H9 (cell line): ENCODE measurements around the gene LRRC63. TPM values are rescaled to one million over a fixed set of nuclear protein-coding genes. Genes with fewer than 3 reads are reported as not detected.

Experiments used
- DNase-seq: peaks from one replicate; pipeline ENCODE4 v3.0.0-alpha.2; 2017
- H2AFZ ChIP-seq: one replicate; pipeline ENCODE4 v1.6.1; 2013; ENCODE audit warnings: mild to moderate bottlenecking, low read length, control low read depth, moderate library complexity
- H2AK5ac ChIP-seq: 2 replicates; pipeline ENCODE4 v1.6.1; 2013; ENCODE audit warnings: low read length, control low read depth, mixed read lengths; ENCODE audit not compliant: insufficient read length
- H2BK120ac ChIP-seq: one replicate; pipeline ENCODE4 v1.6.1; 2013; ENCODE audit warnings: low read depth, mild to moderate bottlenecking, low read length, control low read depth, inconsistent platforms; ENCODE audit not compliant: poor library complexity, severe bottlenecking
- H2BK12ac ChIP-seq: 2 replicates; pipeline ENCODE4 v1.6.1; 2013; ENCODE audit warnings: low read length, control low read depth, mixed read lengths, low read depth; ENCODE audit not compliant: insufficient read length
- H2BK15ac ChIP-seq: 2 replicates; pipeline ENCODE4 v1.6.1; 2013; ENCODE audit warnings: low read depth, low read length, control low read depth
- H2BK20ac ChIP-seq: one replicate; pipeline ENCODE4 v1.6.1; 2013; ENCODE audit warnings: low read depth, mild to moderate bottlenecking, low read length, control low read depth, inconsistent platforms; ENCODE audit not compliant: poor library complexity, severe bottlenecking
- H2BK5ac ChIP-seq: 2 replicates; pipeline ENCODE4 v1.6.1; 2013; ENCODE audit warnings: low read length, control low read depth, mixed read lengths; ENCODE audit not compliant: insufficient read length
- H3K14ac ChIP-seq: 2 replicates; pipeline ENCODE4 v1.6.1; 2013; ENCODE audit warnings: low read length, control low read depth; ENCODE audit not compliant: insufficient read depth
- H3K18ac ChIP-seq: 2 replicates; pipeline ENCODE4 v1.6.1; 2013; ENCODE audit warnings: low read depth, mild to moderate bottlenecking, mixed read lengths, low read length, control low read depth; ENCODE audit not compliant: insufficient read length
- H3K23ac ChIP-seq: 2 replicates; pipeline ENCODE4 v1.6.1; 2013; ENCODE audit warnings: low read length, control low read depth, mixed read lengths, low read depth; ENCODE audit not compliant: insufficient read length
- H3K23me2 ChIP-seq: 2 replicates; pipeline ENCODE4 v1.6.1; 2013; ENCODE audit warnings: low read depth, mild to moderate bottlenecking, mixed read lengths, low read length, control low read depth; ENCODE audit not compliant: insufficient read length, poor library complexity, severe bottlenecking
- H3K27ac ChIP-seq: 2 replicates; pipeline ENCODE4 v1.5.1; 2013; ENCODE audit warnings: low read length, control low read depth, mixed read lengths, low read depth; ENCODE audit not compliant: insufficient read length
- H3K27me3 ChIP-seq: 2 replicates; pipeline ENCODE4 v1.6.1; 2013; ENCODE audit warnings: low read length, control low read depth, inconsistent platforms; ENCODE audit not compliant: insufficient read depth
- H3K4ac ChIP-seq: 2 replicates; pipeline ENCODE4 v1.6.1; 2013; ENCODE audit warnings: low read depth, mild to moderate bottlenecking, control low read depth, inconsistent platforms, low read length, moderate library complexity
- H3K4me1 ChIP-seq: 2 replicates; pipeline ENCODE4 v1.6.1; 2013; ENCODE audit warnings: low read length, control low read depth, inconsistent platforms; ENCODE audit not compliant: insufficient read depth
- H3K4me2 ChIP-seq: 2 replicates; pipeline ENCODE4 v1.6.1; 2013; ENCODE audit warnings: low read length, control low read depth, mixed read lengths; ENCODE audit not compliant: insufficient read length, insufficient read depth
- H3K56ac ChIP-seq: 2 replicates; pipeline ENCODE4 v1.6.1; 2013; ENCODE audit warnings: low read depth, mild to moderate bottlenecking, mixed read lengths, low read length, control low read depth; ENCODE audit not compliant: insufficient read length
- H3K79me1 ChIP-seq: 2 replicates; pipeline ENCODE4 v1.6.1; 2013; ENCODE audit warnings: low read depth, mild to moderate bottlenecking, moderate library complexity, low read length, control low read depth, inconsistent platforms; ENCODE audit not compliant: insufficient read depth, poor library complexity, severe bottlenecking
- H3K79me2 ChIP-seq: 2 replicates; pipeline ENCODE4 v1.6.1; 2013; ENCODE audit warnings: low read length, control low read depth, inconsistent platforms; ENCODE audit not compliant: insufficient read depth
- H3K9ac ChIP-seq: 2 replicates; pipeline ENCODE4 v1.6.1; 2013; ENCODE audit warnings: low read length, control low read depth, mixed read lengths; ENCODE audit not compliant: insufficient read length; ENCODE audit errors: extremely low read depth
- H3K9me3 ChIP-seq: one replicate; pipeline ENCODE4 v1.6.1; 2013; ENCODE audit warnings: low read depth, low read length, inconsistent platforms; ENCODE audit not compliant: control insufficient read depth
- H3T11ph ChIP-seq: one replicate; pipeline ENCODE4 v1.6.1; 2013; ENCODE audit warnings: mild to moderate bottlenecking, low read length, control low read depth, inconsistent platforms
- H4K20me1 ChIP-seq: one replicate; pipeline ENCODE4 v1.6.1; 2013; ENCODE audit not compliant: control insufficient read depth, insufficient read length, insufficient read depth
- H4K5ac ChIP-seq: 2 replicates; pipeline ENCODE4 v1.6.1; 2013; ENCODE audit warnings: low read depth, mild to moderate bottlenecking, mixed read lengths, low read length, control low read depth; ENCODE audit not compliant: insufficient read length
- H4K8ac ChIP-seq: replicated peaks from 2 replicates; pipeline ENCODE4 v1.6.1; 2013; ENCODE audit warnings: low read length, control low read depth, mixed read lengths, low read depth; ENCODE audit not compliant: insufficient read length
- H4K91ac ChIP-seq: 2 replicates; pipeline ENCODE4 v1.6.1; 2013; ENCODE audit warnings: low read depth, mild to moderate bottlenecking, moderate library complexity, mixed read lengths, low read length, control low read depth; ENCODE audit not compliant: insufficient read length
- H3K27ac Mint-ChIP-seq, 3 experiments: 2 replicates in 2 of 3; 3 replicates in 1 of 3; pipeline ENCODE4 v1.8.0; 2020 to 2021; ENCODE audit warnings: mixed read lengths in 3 of 3, mild to moderate bottlenecking in 1 of 3, moderate library complexity in 1 of 3
- H3K27me3 Mint-ChIP-seq: 2 replicates; pipeline ENCODE4 v1.8.0; 2021; ENCODE audit warnings: low read depth, mild to moderate bottlenecking, moderate library complexity, mixed read lengths
- H3K36me3 Mint-ChIP-seq, 3 experiments: 2 replicates in 2 of 3; 3 replicates in 1 of 3; pipeline ENCODE4 v1.8.0; 2020 to 2021; ENCODE audit warnings: low read depth in 3 of 3, mixed read lengths in 3 of 3; ENCODE audit not compliant: insufficient read depth in 1 of 3
- H3K4me1 Mint-ChIP-seq, 2 experiments: 2 replicates each; pipeline ENCODE4 v1.8.0; 2020; ENCODE audit warnings: mixed read lengths in 2 of 2
- H3K4me3 Mint-ChIP-seq, 2 experiments: 2 replicates in 1 of 2; 3 replicates in 1 of 2; pipeline ENCODE4 v1.8.0; 2020 to 2021; ENCODE audit warnings: mild to moderate bottlenecking in 2 of 2, mixed read lengths in 2 of 2, moderate library complexity in 1 of 2
- H3K9me3 Mint-ChIP-seq, 2 experiments: 2 replicates in 1 of 2; 3 replicates in 1 of 2; pipeline ENCODE4 v1.8.0; 2020; ENCODE audit warnings: mild to moderate bottlenecking in 2 of 2, mixed read lengths in 2 of 2, moderate library complexity in 1 of 2
- WGBS: extraction: QIAGEN DNeasy Blood & Tissue Kit; methylation state at CpG from one replicate; pipeline ENCODE4 v1.1.7; 2013; ENCODE audit warnings: missing lambda C conversion rate, low lambda C conversion rate, mixed read lengths; ENCODE audit not compliant: insufficient read length; ENCODE audit errors: extremely low coverage; 5-methylcytosine and 5-hydroxymethylcytosine counted together
- total RNA-seq: library from RNA; stranded (reverse); gene quantifications from 2 replicates; pipeline ENCODE4 v1.2.1, GENCODE V29; 2021
- TF ChIP-seq, protein P1 (sequence below): fragments of 200-600 bp; sonication (generic); conservative IDR thresholded peaks from 3 replicates; pipeline ENCODE4 v1.8.0; 2021; ENCODE audit warnings: antibody characterized with exemption, mild to moderate bottlenecking

LRRC63 gene
- total RNA-seq, 1 experiment from 2014 or later: not detected

GRCh38 chr13:46318986-46319385 is 107.3 kb downstream of the LRRC63 start:
- DNase-seq: no peak
- no peak overlapping the region; a peak in 1 of 7 replicates for H3K27ac Mint-ChIP-seq
- Histone ChIP-seq H4K5ac (no peak overlapping the region), H3K79me2 (no peaks in the 10 kb centered on the region), H3K4me2 (no peak overlapping the region), H2BK5ac (no peak overlapping the region), H2AK5ac (no peak overlapping the region), H3K23me2 (no peaks in the 10 kb centered on the region), H2AFZ (no peak overlapping the region), H3K56ac (no peak overlapping the region), H4K8ac (no peak overlapping the region), H3K14ac (no peak overlapping the region), H2BK20ac (no peak overlapping the region), H3K27me3 (no peaks in the 10 kb centered on the region), H3K4ac (no peak overlapping the region), H4K20me1 (no peaks in the 10 kb centered on the region), H2BK120ac (no peak overlapping the region), H3K23ac (no peak overlapping the region), H2BK15ac (no peak overlapping the region), H3K9me3 (no peaks in the 10 kb centered on the region), H2BK12ac (no peak overlapping the region), H4K91ac (no peak overlapping the region), H3K79me1 (no peaks in the 10 kb centered on the region), H3T11ph (no peak overlapping the region), H3K4me1 (no peaks in the 10 kb centered on the region), H3K9ac (no peak overlapping the region), H3K27ac (no peak overlapping the region), H3K18ac (no peak overlapping the region)
- no peaks in the 10 kb centered on the region for H3K36me3 Mint-ChIP-seq
- H3K4me1 Mint-ChIP-seq: peaks cover 3 to 10% of the 10 kb centered on the region in 2 experiments
- TF ChIP-seq, protein P1, sequence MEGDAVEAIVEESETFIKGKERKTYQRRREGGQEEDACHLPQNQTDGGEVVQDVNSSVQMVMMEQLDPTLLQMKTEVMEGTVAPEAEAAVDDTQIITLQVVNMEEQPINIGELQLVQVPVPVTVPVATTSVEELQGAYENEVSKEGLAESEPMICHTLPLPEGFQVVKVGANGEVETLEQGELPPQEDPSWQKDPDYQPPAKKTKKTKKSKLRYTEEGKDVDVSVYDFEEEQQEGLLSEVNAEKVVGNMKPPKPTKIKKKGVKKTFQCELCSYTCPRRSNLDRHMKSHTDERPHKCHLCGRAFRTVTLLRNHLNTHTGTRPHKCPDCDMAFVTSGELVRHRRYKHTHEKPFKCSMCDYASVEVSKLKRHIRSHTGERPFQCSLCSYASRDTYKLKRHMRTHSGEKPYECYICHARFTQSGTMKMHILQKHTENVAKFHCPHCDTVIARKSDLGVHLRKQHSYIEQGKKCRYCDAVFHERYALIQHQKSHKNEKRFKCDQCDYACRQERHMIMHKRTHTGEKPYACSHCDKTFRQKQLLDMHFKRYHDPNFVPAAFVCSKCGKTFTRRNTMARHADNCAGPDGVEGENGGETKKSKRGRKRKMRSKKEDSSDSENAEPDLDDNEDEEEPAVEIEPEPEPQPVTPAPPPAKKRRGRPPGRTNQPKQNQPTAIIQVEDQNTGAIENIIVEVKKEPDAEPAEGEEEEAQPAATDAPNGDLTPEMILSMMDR: no peak
- no peak overlapping the region for H3K4me3 Mint-ChIP-seq
- no CpG with 5 or more reads among the region's 1 CpG for WGBS
- peaks cover 7% of the 10 kb centered on the region for H3K27me3 Mint-ChIP-seq
- no peaks in the 10 kb centered on the region; a peak in 1 of 5 replicates for H3K9me3 Mint-ChIP-seq
